Spleen (tissue), 7 donors: Measurements from ENCODE around the gene CEACAM20.

Experiments used
- POLR2A ChIP-seq, 3 donors: fragments of 450-650 bp; IDR thresholded peaks; one replicate each; pipeline ENCODE4 v1.5.1; 2017; ENCODE audit warnings: antibody characterized with exemption in 3 of 3, mild to moderate bottlenecking in 1 of 3
- POLR2AphosphoS5 ChIP-seq, 3 donors: sonication (generic); formaldehyde crosslinking; IDR thresholded peaks; one replicate each; pipeline ENCODE4 v1.5.1; 2017; ENCODE audit warnings: antibody characterized with exemption in 3 of 3
- TF ChIP-seq, protein P1 (sequence below), 11 experiments: fragments of 200-600 bp in 7 of 11; fragments of 450-650 bp in 4 of 11; sonication (generic) in 4 of 11; IDR thresholded peaks in 8 of 11; conservative IDR thresholded peaks in 3 of 11; 1 replicate in 7 of 11; 2 replicates in 4 of 11; pipeline versions ENCODE4 v1.4.0 to v1.8.0; 2016 to 2021; ENCODE audit warnings: antibody characterized with exemption in 11 of 11, inconsistent platforms in 4 of 11, mild to moderate bottlenecking in 1 of 11
- donor health status: DM: no; HTN: no; CAD: no; lungs with moderate emphysema.
- donor health status: DM: no; HTN: no; CAD: no.
- donor health status: DM: no; HTN: no; CAD: no.

DNA sequence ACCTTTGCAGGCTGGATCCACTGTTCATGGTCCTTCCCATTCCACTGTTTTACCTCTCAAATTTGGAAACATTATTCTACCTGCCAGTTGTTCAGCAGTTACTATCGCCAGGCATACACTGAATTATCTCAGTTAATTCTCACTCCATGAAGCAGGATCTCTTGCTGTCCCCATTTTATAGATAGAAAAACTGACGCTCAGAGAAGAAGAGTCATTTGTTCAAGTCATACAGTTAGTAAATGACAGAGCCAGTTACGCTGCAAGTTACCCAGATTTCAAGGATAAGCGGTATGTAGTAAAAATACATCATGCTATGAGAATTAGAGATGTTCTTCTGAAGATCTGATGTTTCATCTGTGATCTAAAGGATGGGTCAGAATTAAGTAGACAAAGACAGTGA is 43.7 kb upstream of the CEACAM20 start:
- TF ChIP-seq, protein P1, sequence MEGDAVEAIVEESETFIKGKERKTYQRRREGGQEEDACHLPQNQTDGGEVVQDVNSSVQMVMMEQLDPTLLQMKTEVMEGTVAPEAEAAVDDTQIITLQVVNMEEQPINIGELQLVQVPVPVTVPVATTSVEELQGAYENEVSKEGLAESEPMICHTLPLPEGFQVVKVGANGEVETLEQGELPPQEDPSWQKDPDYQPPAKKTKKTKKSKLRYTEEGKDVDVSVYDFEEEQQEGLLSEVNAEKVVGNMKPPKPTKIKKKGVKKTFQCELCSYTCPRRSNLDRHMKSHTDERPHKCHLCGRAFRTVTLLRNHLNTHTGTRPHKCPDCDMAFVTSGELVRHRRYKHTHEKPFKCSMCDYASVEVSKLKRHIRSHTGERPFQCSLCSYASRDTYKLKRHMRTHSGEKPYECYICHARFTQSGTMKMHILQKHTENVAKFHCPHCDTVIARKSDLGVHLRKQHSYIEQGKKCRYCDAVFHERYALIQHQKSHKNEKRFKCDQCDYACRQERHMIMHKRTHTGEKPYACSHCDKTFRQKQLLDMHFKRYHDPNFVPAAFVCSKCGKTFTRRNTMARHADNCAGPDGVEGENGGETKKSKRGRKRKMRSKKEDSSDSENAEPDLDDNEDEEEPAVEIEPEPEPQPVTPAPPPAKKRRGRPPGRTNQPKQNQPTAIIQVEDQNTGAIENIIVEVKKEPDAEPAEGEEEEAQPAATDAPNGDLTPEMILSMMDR (IDR thresholded peaks at IDR 0.05 in 8 of 11, conservative IDR thresholded peaks at IDR 0.05 in 3 of 11): no peak
- TF ChIP-seq POLR2A (IDR thresholded peaks at IDR 0.05) (no peak), POLR2AphosphoS5 (IDR thresholded peaks at IDR 0.05) (no peak)
